Activated B cell treated with CpG ODN at 0.5 μM for 24 hours (primary cell): Measurements from ENCODE around the gene ARL17B. TPM values are rescaled to one million over a fixed set of nuclear protein-coding genes. Genes with fewer than 3 reads are reported as not detected.
"Not testable (repeated sequence)": the region's sequence is repeated elsewhere in the genome, so short reads cannot be mapped to it uniquely, and the experiment has no call there.

ENCODE experiments used
- ATAC-seq: fragments of 200-7000 bp; cut with Tn5 transposase; one replicate; pipeline ENCODE4 v1.10.0; 2021; ENCODE audit warnings: low read depth, mild to moderate bottlenecking, moderate library complexity
- CTCF ChIA-PET: fragments of 350-600 bp; sonication (Branson Sonifier 250); formaldehyde crosslinking; loops from one replicate; lab custom pipeline; 2021; ENCODE audit warnings: antibody characterized with exemption; lab: Charles Lee
- POLR2A ChIA-PET: fragments of 350-600 bp; sonication (Branson Sonifier 250); formaldehyde crosslinking; loops from one replicate; lab custom pipeline; 2021; ENCODE audit warnings: antibody characterized with exemption; lab: Charles Lee
- DNase-seq: peaks from one replicate; pipeline ENCODE4 v3.0.0; 2022
- H3K27ac Mint-ChIP-seq: one replicate; pipeline ENCODE4 v1.8.0; 2020; ENCODE audit warnings: mixed read lengths
- H3K27me3 Mint-ChIP-seq: one replicate; pipeline ENCODE4 v1.8.0; 2021; ENCODE audit warnings: mixed read lengths
- H3K36me3 Mint-ChIP-seq: one replicate; pipeline ENCODE4 v1.8.0; 2021; ENCODE audit warnings: low read depth, mixed read lengths
- H3K4me1 Mint-ChIP-seq: one replicate; pipeline ENCODE4 v1.8.0; 2021; ENCODE audit warnings: mixed read lengths
- H3K4me3 Mint-ChIP-seq: one replicate; pipeline ENCODE4 v1.8.0; 2020; ENCODE audit warnings: mild to moderate bottlenecking, mixed read lengths
- H3K9me3 Mint-ChIP-seq: one replicate; pipeline ENCODE4 v1.8.0; 2020; ENCODE audit warnings: mixed read lengths
- intact Hi-C: fragments of 100-400 bp; cut with micrococcal nuclease; formaldehyde crosslinking; loops from one replicate; pipeline ENCODE4 v1.15.1; 2024
- total RNA-seq: library from RNA; stranded (reverse); gene quantifications from 2 replicates; pipeline ENCODE4 v1.2.3, GENCODE V29; 2022
- TF ChIP-seq, protein P1 (sequence below): fragments of 200-600 bp; IDR thresholded peaks from one replicate; pipeline ENCODE4 v1.8.0; 2022; ENCODE audit warnings: antibody characterized with exemption, mild to moderate bottlenecking

ARL17B gene
- total RNA-seq, 1 donor from 2014 or later = 43.3 TPM

DNA sequence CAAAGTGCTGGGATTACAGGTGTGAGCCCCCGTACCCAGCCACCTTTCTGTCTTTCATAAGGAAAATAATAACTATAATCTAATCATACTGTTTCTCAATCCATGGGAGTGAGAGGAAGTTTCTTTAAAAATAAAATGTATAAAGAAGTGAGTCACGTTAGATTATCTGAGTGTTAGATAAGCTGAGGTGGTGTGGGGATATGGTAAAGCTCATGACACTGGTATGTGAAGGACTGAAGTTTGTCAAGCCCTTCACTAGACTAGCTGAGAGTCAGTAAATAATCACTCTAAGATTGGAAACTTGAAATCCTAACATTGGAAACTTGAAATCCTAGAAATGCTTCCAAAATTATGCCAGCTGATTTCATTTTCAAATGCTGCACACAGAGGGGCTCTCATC is 76.1 kb downstream of the ARL17B start:
- POLR2A ChIA-PET = not testable (repeated sequence)

DNA sequence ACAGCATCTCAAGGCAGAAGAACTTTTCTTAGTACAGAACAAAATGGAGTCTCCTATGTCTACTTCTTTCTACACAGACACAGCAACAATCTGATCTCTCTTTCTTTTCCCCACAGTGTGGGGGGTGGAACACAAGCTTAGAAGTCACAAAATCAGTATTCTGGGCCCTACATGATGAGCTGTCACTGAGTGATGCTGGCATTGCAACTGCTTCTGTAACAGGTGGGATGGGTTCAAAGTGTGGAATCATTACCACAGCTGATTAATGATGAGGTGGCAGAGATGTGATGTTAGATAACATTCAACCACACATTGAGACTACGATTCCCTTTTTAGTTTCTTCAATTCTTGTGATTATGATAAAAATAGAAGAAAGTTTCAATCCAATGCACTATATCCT is 77.1 kb downstream of the ARL17B start:
- ATAC-seq, H3K27ac Mint-ChIP-seq, H3K9me3 Mint-ChIP-seq, H3K27me3 Mint-ChIP-seq, CTCF ChIA-PET, intact Hi-C loops, DNase-seq, H3K36me3 Mint-ChIP-seq, H3K4me3 Mint-ChIP-seq: not testable (repeated sequence)
- POLR2A ChIA-PET = interaction anchor here (0.7 kb wide), 1 partner anchor 709 kb away, joined by 8 read pairs; no protein-coding TSS in a partner anchor
- peaks cover 21% of the 10 kb centered on the region for H3K4me1 Mint-ChIP-seq

More for the DNA sequence above, 76.1 kb downstream of the ARL17B start:
- H3K36me3 Mint-ChIP-seq, intact Hi-C loops, H3K27ac Mint-ChIP-seq, DNase-seq, ATAC-seq, H3K27me3 Mint-ChIP-seq, H3K9me3 Mint-ChIP-seq, H3K4me3 Mint-ChIP-seq: not testable (repeated sequence)
- CTCF ChIA-PET = interaction anchor here (1.7 kb wide), 1 partner anchor 706 kb away, joined by 4 read pairs; no protein-coding TSS in a partner anchor
- H3K4me1 Mint-ChIP-seq = peaks cover 20% of the 10 kb centered on the region

DNA sequence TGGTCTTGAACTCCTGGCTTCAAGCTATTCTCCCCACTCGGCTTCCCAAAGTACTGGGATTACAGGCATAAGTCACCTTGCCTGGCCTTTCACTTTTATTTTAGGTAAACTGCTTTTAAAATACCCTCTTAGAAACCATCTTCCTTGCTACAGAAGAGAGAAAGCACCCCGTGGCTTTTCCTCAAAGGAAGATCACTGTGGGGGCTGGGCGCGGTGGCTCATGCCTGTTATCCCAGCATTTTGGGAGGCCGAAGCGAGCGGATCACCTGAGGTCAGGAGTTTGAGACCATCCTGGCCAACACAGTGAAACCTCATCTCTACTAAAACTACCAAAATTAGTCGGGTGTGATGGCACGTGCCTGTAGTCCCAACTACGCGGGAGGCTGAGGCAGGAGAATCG is 78.9 kb downstream of the ARL17B start:
- H3K27me3 Mint-ChIP-seq, CTCF ChIA-PET, DNase-seq: not testable (repeated sequence)

DNA sequence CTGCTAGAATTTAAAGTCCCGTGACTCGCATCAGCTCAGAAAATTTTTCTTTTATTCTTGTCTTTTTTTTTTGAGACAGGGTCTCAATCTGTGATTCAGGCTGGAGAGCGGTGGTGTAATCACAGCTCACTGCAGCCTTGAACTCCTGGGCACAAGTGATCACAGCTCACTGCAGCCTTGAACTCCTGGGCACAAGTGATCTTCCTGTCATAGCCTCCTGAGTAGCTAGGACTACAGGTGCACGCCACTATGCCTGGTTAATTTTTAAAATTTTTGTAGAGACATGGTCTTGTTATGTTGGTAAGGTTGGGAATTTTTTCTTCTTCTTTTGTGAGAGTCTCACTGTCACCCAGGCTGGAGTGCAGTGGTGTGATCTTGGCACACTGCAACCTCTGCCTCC is 80.2 kb downstream of the ARL17B start:
- ATAC-seq, intact Hi-C loops, CTCF ChIA-PET, H3K9me3 Mint-ChIP-seq, DNase-seq, H3K27ac Mint-ChIP-seq, H3K4me3 Mint-ChIP-seq, H3K36me3 Mint-ChIP-seq, H3K27me3 Mint-ChIP-seq, POLR2A ChIA-PET: not testable (repeated sequence)
- H3K4me1 Mint-ChIP-seq = peaks cover 15% of the 10 kb centered on the region

More for the DNA sequence above, 78.9 kb downstream of the ARL17B start:
- ATAC-seq, H3K27ac Mint-ChIP-seq, intact Hi-C loops, H3K9me3 Mint-ChIP-seq, H3K36me3 Mint-ChIP-seq, POLR2A ChIA-PET, H3K4me3 Mint-ChIP-seq: not testable (repeated sequence)
- peaks cover 17% of the 10 kb centered on the region for H3K4me1 Mint-ChIP-seq

DNA sequence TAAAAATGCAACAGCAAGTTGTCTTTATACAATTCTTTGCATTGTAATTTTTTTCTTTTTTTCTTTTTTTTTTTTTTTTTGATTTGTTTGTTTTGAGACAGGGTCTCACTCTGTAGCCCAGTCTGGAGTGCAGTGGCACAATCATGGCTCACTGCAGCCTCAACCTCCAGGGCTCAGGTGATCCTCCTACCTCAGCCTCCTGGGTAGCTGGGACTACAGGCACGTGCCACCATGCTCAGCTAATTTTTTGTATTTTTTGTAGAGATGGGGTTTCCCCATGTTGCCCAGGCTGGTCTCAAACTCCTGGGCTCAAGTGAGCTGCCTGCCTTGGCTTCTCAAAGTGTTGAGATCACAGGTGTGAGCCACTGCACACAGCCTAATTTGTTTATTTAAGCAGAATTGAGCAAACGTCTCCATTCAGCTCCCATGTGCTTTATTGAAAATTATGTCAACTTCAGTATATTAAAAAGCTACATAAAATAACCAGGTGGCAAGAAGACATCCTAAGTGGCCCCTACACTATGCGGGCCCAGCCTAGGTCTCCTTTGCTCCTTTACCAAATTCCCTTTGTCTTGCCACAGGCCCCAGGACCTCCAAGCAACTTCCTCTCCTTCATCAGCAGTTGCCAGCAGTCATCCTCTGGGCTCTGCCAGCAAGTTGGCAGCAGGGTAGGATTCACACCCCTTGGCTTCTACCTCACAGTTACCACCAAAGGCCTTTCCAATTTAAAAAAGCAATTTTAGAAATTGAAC is 84.7 kb downstream of the ARL17B start:
- H3K27ac Mint-ChIP-seq, intact Hi-C loops, DNase-seq, H3K4me3 Mint-ChIP-seq, H3K27me3 Mint-ChIP-seq, H3K9me3 Mint-ChIP-seq, H3K36me3 Mint-ChIP-seq, ATAC-seq: not testable (repeated sequence)
- peaks cover 13% of the 10 kb centered on the region for H3K4me1 Mint-ChIP-seq
- CTCF ChIA-PET = interaction anchor here (2.0 kb wide), 2 partner anchors 9 to 10 kb away, joined by 6 to 9 read pairs; no protein-coding TSS in a partner anchor
- POLR2A ChIA-PET = interaction anchor here (1.4 kb wide), 1 partner anchor 9 kb away, joined by 3 read pairs; no protein-coding TSS in a partner anchor

DNA sequence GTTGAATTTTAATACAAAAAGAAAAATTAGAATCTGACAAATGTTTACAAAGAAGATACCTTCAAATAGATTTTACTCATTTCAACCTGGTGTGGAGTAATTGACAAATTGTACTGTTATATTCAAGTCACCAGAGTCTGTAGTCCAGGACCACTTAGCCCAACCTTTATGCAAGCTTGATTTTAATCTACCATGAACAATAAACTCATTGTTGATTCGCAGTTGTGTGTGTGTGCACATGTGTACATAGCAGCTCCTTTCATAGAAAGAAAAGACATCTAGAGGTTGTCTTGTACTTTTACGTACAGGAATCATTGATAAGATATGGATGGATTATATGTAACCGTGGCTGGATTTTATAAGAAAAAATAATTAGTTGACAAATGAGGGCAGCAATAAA is 87.3 kb downstream of the ARL17B start:
- Mint-ChIP-seq H3K27ac (no peak overlapping the region), H3K36me3 (no peaks in the 10 kb centered on the region), H3K4me3 (no peak overlapping the region), H3K4me1 (peaks cover 7% of the 10 kb centered on the region), H3K9me3 (no peaks in the 10 kb centered on the region), H3K27me3 (no peaks in the 10 kb centered on the region)
- DNase-seq (no peak), ATAC-seq (no peak)
- intact Hi-C loops = no loop called here
- POLR2A ChIA-PET = no interaction called here
- CTCF ChIA-PET = no interaction called here
- TF ChIP-seq, protein P1, sequence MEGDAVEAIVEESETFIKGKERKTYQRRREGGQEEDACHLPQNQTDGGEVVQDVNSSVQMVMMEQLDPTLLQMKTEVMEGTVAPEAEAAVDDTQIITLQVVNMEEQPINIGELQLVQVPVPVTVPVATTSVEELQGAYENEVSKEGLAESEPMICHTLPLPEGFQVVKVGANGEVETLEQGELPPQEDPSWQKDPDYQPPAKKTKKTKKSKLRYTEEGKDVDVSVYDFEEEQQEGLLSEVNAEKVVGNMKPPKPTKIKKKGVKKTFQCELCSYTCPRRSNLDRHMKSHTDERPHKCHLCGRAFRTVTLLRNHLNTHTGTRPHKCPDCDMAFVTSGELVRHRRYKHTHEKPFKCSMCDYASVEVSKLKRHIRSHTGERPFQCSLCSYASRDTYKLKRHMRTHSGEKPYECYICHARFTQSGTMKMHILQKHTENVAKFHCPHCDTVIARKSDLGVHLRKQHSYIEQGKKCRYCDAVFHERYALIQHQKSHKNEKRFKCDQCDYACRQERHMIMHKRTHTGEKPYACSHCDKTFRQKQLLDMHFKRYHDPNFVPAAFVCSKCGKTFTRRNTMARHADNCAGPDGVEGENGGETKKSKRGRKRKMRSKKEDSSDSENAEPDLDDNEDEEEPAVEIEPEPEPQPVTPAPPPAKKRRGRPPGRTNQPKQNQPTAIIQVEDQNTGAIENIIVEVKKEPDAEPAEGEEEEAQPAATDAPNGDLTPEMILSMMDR = no peak

DNA sequence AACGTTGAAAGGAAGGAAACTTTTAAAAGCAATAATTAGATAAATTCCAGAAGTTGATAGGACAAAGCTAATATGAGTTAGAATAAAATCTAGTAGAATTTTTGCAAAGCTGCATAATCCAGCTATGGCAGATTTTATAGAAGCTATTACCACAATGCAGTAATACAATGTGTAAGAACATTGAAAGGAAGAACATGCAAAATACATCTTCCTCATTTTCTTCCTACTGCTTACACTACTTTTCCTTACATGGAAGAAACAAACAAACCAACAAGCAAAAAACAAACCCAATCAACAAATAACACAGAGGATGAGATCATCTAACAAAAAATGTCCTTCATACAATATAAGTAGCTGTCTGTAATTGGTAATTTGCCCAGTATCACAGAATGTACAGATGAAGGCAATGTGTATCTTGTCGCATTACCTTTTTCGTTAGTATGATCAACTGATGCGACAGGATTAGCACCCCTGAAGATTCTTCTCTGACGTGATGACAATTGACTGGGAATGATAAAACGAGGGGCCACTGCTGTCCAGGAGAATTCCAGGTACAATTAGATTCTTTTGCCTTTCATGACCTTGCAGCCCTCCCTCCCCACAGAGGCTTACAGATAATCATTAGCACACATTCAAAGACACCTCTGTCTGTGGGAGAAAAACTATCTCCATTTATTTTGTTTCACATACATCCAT is 87.9 kb downstream of the ARL17B start:
- Mint-ChIP-seq H3K4me1 (peaks cover 7% of the 10 kb centered on the region), H3K9me3 (no peaks in the 10 kb centered on the region), H3K4me3 (no peak overlapping the region), H3K27me3 (no peaks in the 10 kb centered on the region), H3K27ac (no peak overlapping the region), H3K36me3 (no peaks in the 10 kb centered on the region)
- intact Hi-C loops = no loop called here
- CTCF ChIA-PET = no interaction called here
- POLR2A ChIA-PET = no interaction called here
- ATAC-seq = no peak
- DNase-seq = no peak
- TF ChIP-seq, protein P1 = no peak
